ENCODE results near the gene CYP46A1. TPM values are rescaled to one million over a fixed set of nuclear protein-coding genes. Genes with fewer than 3 reads are reported as not detected.

Gene CYP46A1
- total RNA-seq, 3 donors from 2014 or later (not counting 1 experiment from before 2014, with no cell fraction given): 0.09 to 0.45 (median 0.09) TPM

- no peaks in the 10 kb centered on the region for H3K9me3 ChIP-seq (ENCODE audit: control insufficient read depth, insufficient read depth, low read length)
- no peaks in the 10 kb centered on the region for H3K36me3 ChIP-seq (ENCODE audit: control insufficient read depth, insufficient read depth, low read length)
- no peaks in the 10 kb centered on the region for H3K36me3 Mint-ChIP-seq
- DNase-seq (no peak), ATAC-seq (no peak)
- peaks cover 29 to 48% of the 10 kb centered on the region in 2 donors for H3K27me3 Mint-ChIP-seq (ENCODE audit: low read depth in 2 of 2)
- no peaks in the 10 kb centered on the region for H3K4me1 Mint-ChIP-seq
- no peaks in the 10 kb centered on the region for H3K4me1 ChIP-seq (ENCODE audit: control insufficient read depth, insufficient read depth, low read length)
- no peak overlapping the region for H3K4me3 ChIP-seq (ENCODE audit: low read length)
- no peak overlapping the region for H3K4me3 Mint-ChIP-seq
- 85% methylated on average over 9 of the region's 9 CpGs for WGBS (ENCODE audit: insufficient coverage)
- no peaks in the 10 kb centered on the region for H3K27me3 ChIP-seq (ENCODE audit: control insufficient read depth, insufficient read depth, low read length)
- no peaks in the 10 kb centered on the region for H3K9me3 Mint-ChIP-seq
- no peak overlapping the region for H3K27ac Mint-ChIP-seq
- no peak overlapping the region for H3K27ac ChIP-seq (ENCODE audit: low read length)
- TF ChIP-seq CTCF (IDR thresholded peaks at IDR 0.05): no peak
- intact Hi-C loops (cut with micrococcal nuclease): no loop called here
These were observed 91.3 kb downstream of the CYP46A1 start for GRCh38 chr14:99775351-99775750.

Other genes starting within 250 kb of the CYP46A1 start
- 100 to 1,000 TPM; 111 to 160 (median 137) TPM for gene SETD3, start 203.4 kb upstream of the CYP46A1 start, total RNA-seq
- gene CCNK, start 202.9 kb upstream of the CYP46A1 start, total RNA-seq: 100 to 1,000 TPM; 155 to 168 (median 165) TPM
- 1 to 10 TPM in 2 of 3 donors, under 1 TPM in 1; 0.73 to 4.3 (median 2.8) TPM for gene CCDC85C, start 80.1 kb upstream of the CYP46A1 start, total RNA-seq
- gene HHIPL1, start 39.2 kb upstream of the CYP46A1 start, total RNA-seq: not detected
- not detected for gene EML1, start 109.1 kb downstream of the CYP46A1 start, total RNA-seq